SK-N-MC (cell line): ENCODE measurements around the gene C1D.

Experiments used
- EZH2 ChIP-seq: fragments of 200-600 bp; sonication (generic); IDR thresholded peaks from one replicate; pipeline ENCODE4 v1.6.1; 2017; ENCODE audit warnings: antibody characterized with exemption
- POLR2AphosphoS5 ChIP-seq: IDR thresholded peaks from 2 replicates; pipeline ENCODE4 v1.6.1; 2012; ENCODE audit warnings: mild to moderate bottlenecking, low read depth, low read length, borderline replicate concordance

- no peak for TF ChIP-seq POLR2AphosphoS5
- no peak for TF ChIP-seq EZH2
These were observed 53.3 kb downstream of the C1D start for GRCh38 chr2:68009526-68009925.
